ENCODE results near the gene PDYN. TPM values are rescaled to one million over a fixed set of nuclear protein-coding genes. Genes with fewer than 3 reads are reported as not detected.

PDYN gene
- total RNA-seq, 1 experiment from 2014 or later = not detected

DNA sequence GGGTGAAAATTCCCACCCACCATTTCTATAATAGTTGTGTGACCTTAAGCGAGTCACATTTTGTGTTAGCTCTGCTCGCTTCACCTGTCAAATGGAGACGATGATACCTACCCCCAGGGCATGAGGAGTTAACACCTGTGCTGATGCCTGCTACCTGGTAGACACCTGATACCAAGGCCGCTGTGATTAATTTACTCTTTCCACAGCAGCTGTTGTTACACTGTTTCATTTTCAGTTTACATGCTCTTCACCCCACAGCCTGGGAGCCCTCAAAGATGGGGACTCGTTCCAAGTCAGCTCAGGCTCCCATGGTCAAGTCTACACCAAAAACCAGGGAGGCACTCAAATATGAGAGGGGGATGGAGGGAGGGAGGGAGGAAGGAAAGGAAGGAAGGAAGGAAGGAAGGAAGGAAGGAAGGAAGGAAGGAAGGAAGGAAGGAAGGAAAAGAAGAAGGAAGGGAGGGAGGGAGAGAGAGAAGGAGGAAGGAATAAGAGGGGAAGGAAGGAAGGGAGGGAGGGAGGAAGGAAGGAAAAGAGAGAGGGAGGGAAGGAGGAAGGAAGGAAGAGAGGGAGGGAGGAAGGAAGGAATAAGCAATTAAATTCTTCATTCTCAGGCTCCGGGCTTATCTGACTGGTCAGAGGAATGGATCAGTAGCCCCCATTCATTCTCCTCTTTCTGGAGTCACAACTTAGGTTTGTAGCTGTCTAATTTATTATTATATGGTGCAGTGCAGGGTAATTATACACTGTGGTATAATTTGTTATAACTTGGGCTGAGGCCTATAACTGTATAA lies 40.9 kb downstream of the PDYN start:
- peak overlapping the region; percentile 81; the same call in 1 of the 2 replicates for H3K27ac ChIP-seq (ENCODE audit: low read length)
- H3K27me3 ChIP-seq (ENCODE audit: low read length) = no peaks in the 10 kb centered on the region
- H3K4me3 ChIP-seq (ENCODE audit: low read length) = no peak overlapping the region; the same call in 1 of the 2 replicates
- H3K9me3 ChIP-seq (ENCODE audit: low read length) = no peaks in the 10 kb centered on the region
- H3K9me2 ChIP-seq (replicated peaks; ENCODE audit: insufficient read depth, low read length) = no peaks in the 10 kb centered on the region
- H3K4me2 ChIP-seq (ENCODE audit: low read depth, low read length, poor library complexity, severe bottlenecking) = peak overlapping the region; percentile 57
- no peak for DNase-seq
- no peaks in the 10 kb centered on the region for H3K79me2 ChIP-seq (ENCODE audit: low read length)
- H3K36me3 ChIP-seq (ENCODE audit: insufficient read depth, low read length) = no peaks in the 10 kb centered on the region
- H3K9ac ChIP-seq (ENCODE audit: low read length) = no peak overlapping the region
- no peaks in the 10 kb centered on the region for H4K20me1 ChIP-seq (ENCODE audit: insufficient read depth, low read depth, low read length)
- 0 out of 2 replicates have a peak overlapping the region, but pooled peaks have one; percentile 93 for H2AFZ ChIP-seq (ENCODE audit: low read length)
- H3K4me1 ChIP-seq (ENCODE audit: low read length) = peaks cover 30% of the 10 kb centered on the region

GRCh38 chr20:1951436-1952115 lies 42.3 kb downstream of the PDYN start:
- no peak overlapping the region for H3K4me3 ChIP-seq (ENCODE audit: low read length)
- no peaks in the 10 kb centered on the region for H3K9me3 ChIP-seq (ENCODE audit: low read length)
- no peak for DNase-seq
- H2AFZ ChIP-seq (ENCODE audit: low read length) = no peak overlapping the region
- no peaks in the 10 kb centered on the region for H3K27me3 ChIP-seq (ENCODE audit: low read length)
- H3K4me1 ChIP-seq (ENCODE audit: low read length) = peaks cover 30% of the 10 kb centered on the region
- H3K79me2 ChIP-seq (ENCODE audit: low read length) = no peaks in the 10 kb centered on the region
- no peak overlapping the region for H3K4me2 ChIP-seq (ENCODE audit: low read depth, low read length, poor library complexity, severe bottlenecking)
- H3K36me3 ChIP-seq (ENCODE audit: insufficient read depth, low read length) = no peaks in the 10 kb centered on the region
- no peaks in the 10 kb centered on the region for H4K20me1 ChIP-seq (ENCODE audit: insufficient read depth, low read depth, low read length)
- H3K9me2 ChIP-seq (replicated peaks; ENCODE audit: insufficient read depth, low read length) = no peaks in the 10 kb centered on the region
- H3K9ac ChIP-seq (ENCODE audit: low read length) = no peak overlapping the region
- H3K27ac ChIP-seq (ENCODE audit: low read length) = no peak overlapping the region

DNA sequence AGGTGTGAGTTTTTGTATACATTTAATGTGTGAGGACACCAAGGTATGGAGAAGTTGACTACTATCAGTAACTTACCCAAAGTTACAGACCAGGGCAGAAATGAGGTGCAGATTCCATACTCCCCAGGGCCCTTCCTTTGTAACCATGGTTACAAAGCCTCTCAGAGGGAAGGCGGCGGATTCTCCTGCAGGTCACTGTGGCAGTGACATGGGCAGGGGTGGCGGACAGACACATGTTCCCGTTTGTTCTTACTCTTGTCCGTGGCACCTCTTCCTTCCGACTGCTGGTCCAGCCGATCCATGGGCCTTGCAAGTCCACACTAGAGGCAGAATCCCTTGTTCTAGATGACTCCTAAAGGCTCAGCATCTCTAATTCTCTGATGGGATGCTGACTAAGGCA lies 43.0 kb downstream of the PDYN start:
- Histone ChIP-seq H3K9me2 (replicated peaks; ENCODE audit: insufficient read depth, low read length) (no peaks in the 10 kb centered on the region), H3K9ac (ENCODE audit: low read length) (no peak overlapping the region), H3K27me3 (ENCODE audit: low read length) (no peaks in the 10 kb centered on the region), H3K36me3 (ENCODE audit: insufficient read depth, low read length) (no peaks in the 10 kb centered on the region), H3K4me3 (ENCODE audit: low read length) (no peak overlapping the region), H3K4me1 (ENCODE audit: low read length) (peaks cover 30% of the 10 kb centered on the region), H2AFZ (ENCODE audit: low read length) (no peak overlapping the region), H4K20me1 (ENCODE audit: insufficient read depth, low read depth, low read length) (no peaks in the 10 kb centered on the region), H3K4me2 (ENCODE audit: low read depth, low read length, poor library complexity, severe bottlenecking) (no peak overlapping the region), H3K79me2 (ENCODE audit: low read length) (no peaks in the 10 kb centered on the region), H3K27ac (ENCODE audit: low read length) (no peak overlapping the region), H3K9me3 (ENCODE audit: low read length) (no peaks in the 10 kb centered on the region)
- DNase-seq = no peak

DNA sequence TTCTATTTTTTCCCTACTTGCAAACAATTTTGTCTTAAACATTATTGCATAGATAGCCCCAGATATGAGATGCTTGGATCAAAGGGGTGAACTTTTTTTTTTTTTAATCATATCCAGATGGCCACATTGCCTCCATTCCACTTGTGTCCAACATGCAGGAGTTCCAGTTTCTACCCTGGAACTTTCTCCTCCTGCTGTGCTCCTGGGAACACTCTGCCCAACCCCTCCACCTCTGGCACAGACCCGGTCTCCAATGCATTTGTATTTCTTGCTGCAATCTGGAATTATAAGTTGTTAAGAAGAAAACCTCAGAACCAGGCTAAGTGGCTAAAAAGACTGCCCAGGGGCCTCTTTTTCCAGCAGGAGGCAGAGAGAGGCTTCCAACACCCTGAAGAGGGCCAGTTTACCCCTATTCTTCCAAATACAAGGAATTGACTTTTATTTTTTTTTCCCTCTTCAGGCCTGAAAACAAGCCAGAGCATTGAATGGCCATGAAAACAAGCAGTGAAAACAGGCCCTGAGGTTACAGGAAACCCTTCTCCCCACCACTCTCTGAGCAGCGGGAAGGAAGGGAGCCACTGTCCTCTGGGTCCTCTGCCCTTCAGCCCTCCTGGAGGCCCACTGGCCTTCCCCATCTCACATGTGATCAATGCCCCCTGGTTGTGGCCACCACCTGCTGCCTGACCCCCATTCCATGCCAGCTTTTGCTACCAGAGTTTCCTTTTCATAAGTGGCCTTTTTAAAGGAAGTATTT lies 44.3 kb downstream of the PDYN start:
- no peaks in the 10 kb centered on the region for H4K20me1 ChIP-seq (ENCODE audit: insufficient read depth, low read depth, low read length)
- no peak for DNase-seq
- no peak overlapping the region for H3K4me3 ChIP-seq (ENCODE audit: low read length)
- H2AFZ ChIP-seq (ENCODE audit: low read length) = no peak overlapping the region
- H3K27ac ChIP-seq (ENCODE audit: low read length) = no peak overlapping the region
- H3K27me3 ChIP-seq (ENCODE audit: low read length) = no peaks in the 10 kb centered on the region
- H3K79me2 ChIP-seq (ENCODE audit: low read length) = no peaks in the 10 kb centered on the region
- H3K4me1 ChIP-seq (ENCODE audit: low read length) = peaks cover 21% of the 10 kb centered on the region
- no peak overlapping the region for H3K9ac ChIP-seq (ENCODE audit: low read length)
- H3K9me2 ChIP-seq (replicated peaks; ENCODE audit: insufficient read depth, low read length) = no peaks in the 10 kb centered on the region
- no peak overlapping the region for H3K4me2 ChIP-seq (ENCODE audit: low read depth, low read length, poor library complexity, severe bottlenecking)
- H3K36me3 ChIP-seq (ENCODE audit: insufficient read depth, low read length) = no peaks in the 10 kb centered on the region
- no peaks in the 10 kb centered on the region for H3K9me3 ChIP-seq (ENCODE audit: low read length)

DNA sequence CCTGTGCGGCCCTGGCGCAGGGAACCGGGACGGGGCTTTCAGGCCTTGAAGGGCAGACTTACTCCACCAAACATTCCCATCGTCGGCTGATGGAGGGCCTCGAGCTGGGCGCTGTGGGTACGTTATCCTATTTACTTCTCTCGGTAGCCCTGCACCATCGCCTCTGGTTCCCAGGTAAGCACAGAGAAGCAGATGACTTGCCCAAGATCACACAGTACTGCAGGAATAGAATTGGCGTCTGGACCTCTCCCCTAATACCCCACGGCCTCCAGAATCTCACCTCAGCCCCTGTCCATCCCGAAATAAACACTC lies 46.4 kb downstream of the PDYN start:
- Histone ChIP-seq H2AFZ (ENCODE audit: low read length) (no peak overlapping the region), H3K4me3 (ENCODE audit: low read length) (no peak overlapping the region), H3K9me3 (ENCODE audit: low read length) (no peaks in the 10 kb centered on the region), H3K27me3 (ENCODE audit: low read length) (no peaks in the 10 kb centered on the region), H3K4me2 (ENCODE audit: low read depth, low read length, poor library complexity, severe bottlenecking) (no peak overlapping the region), H3K36me3 (ENCODE audit: insufficient read depth, low read length) (no peaks in the 10 kb centered on the region), H4K20me1 (ENCODE audit: insufficient read depth, low read depth, low read length) (no peaks in the 10 kb centered on the region), H3K4me1 (ENCODE audit: low read length) (peaks cover under 1% of the 10 kb centered on the region), H3K79me2 (ENCODE audit: low read length) (no peaks in the 10 kb centered on the region), H3K9ac (ENCODE audit: low read length) (no peak overlapping the region), H3K27ac (ENCODE audit: low read length) (no peak overlapping the region), H3K9me2 (replicated peaks; ENCODE audit: insufficient read depth, low read length) (no peaks in the 10 kb centered on the region)
- DNase-seq = no peak

DNA sequence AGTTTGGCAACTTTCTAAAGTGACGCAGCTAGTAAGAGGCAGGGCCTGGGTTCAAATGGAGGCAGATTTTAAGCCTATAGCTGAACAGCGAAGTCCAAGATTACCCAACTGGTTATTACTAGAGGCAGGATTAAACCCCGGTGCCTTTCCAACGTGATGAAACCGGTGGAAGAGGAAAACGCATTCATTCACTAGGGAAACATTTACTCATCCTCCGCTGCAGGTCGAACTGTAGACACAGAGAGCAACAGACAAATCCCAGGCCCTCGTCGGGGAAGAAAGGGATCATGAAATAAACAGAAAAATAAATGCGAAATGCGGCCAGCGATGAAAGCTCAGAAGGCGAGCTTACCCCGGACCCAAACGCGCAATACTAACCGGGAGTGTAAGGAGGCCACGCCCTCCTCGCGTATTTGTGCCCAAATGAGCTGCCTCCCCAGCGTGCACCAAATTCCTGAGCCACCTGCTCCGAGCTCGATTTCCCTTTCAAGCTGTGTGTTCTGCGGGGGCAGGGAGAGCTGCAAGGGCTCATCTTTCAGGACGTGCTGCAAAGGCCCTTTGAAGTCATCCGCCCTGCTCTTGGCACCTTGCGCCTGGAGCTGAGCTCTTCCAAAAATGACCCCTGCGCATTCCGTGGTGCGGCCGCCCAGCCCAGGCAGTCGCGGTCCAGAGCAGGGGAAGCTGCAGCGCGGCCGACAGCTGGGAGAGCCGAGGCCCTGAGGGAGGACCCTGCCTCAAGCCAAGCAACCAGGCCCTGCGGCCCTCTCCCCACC lies 46.9 kb downstream of the PDYN start:
- H3K27me3 ChIP-seq (ENCODE audit: low read length) = no peaks in the 10 kb centered on the region
- no peaks in the 10 kb centered on the region for H3K36me3 ChIP-seq (ENCODE audit: insufficient read depth, low read length)
- DNase-seq = no peak
- no peaks in the 10 kb centered on the region for H3K79me2 ChIP-seq (ENCODE audit: low read length)
- no peak overlapping the region for H3K4me3 ChIP-seq (ENCODE audit: low read length)
- no peak overlapping the region for H3K9ac ChIP-seq (ENCODE audit: low read length)
- H3K27ac ChIP-seq (ENCODE audit: low read length) = no peak overlapping the region
- no peaks in the 10 kb centered on the region for H3K9me2 ChIP-seq (replicated peaks; ENCODE audit: insufficient read depth, low read length)
- H3K4me2 ChIP-seq (ENCODE audit: low read depth, low read length, poor library complexity, severe bottlenecking) = no peak overlapping the region
- H3K9me3 ChIP-seq (ENCODE audit: low read length) = no peaks in the 10 kb centered on the region
- no peaks in the 10 kb centered on the region for H4K20me1 ChIP-seq (ENCODE audit: insufficient read depth, low read depth, low read length)
- no peak overlapping the region for H2AFZ ChIP-seq (ENCODE audit: low read length)
- no peaks in the 10 kb centered on the region for H3K4me1 ChIP-seq (ENCODE audit: low read length)

GRCh38 chr20:1946442-1946761 lies 47.5 kb downstream of the PDYN start:
- Histone ChIP-seq H3K9ac (ENCODE audit: low read length) (no peak overlapping the region), H3K36me3 (ENCODE audit: insufficient read depth, low read length) (no peaks in the 10 kb centered on the region), H3K4me3 (ENCODE audit: low read length) (no peak overlapping the region), H3K4me2 (ENCODE audit: low read depth, low read length, poor library complexity, severe bottlenecking) (no peak overlapping the region), H4K20me1 (ENCODE audit: insufficient read depth, low read depth, low read length) (no peaks in the 10 kb centered on the region), H3K9me3 (ENCODE audit: low read length) (no peaks in the 10 kb centered on the region), H3K27me3 (ENCODE audit: low read length) (no peaks in the 10 kb centered on the region), H3K9me2 (replicated peaks; ENCODE audit: insufficient read depth, low read length) (no peaks in the 10 kb centered on the region), H3K79me2 (ENCODE audit: low read length) (no peaks in the 10 kb centered on the region), H2AFZ (ENCODE audit: low read length) (no peak overlapping the region), H3K27ac (ENCODE audit: low read length) (no peak overlapping the region), H3K4me1 (ENCODE audit: low read length) (no peaks in the 10 kb centered on the region)
- DNase-seq = no peak

DNA sequence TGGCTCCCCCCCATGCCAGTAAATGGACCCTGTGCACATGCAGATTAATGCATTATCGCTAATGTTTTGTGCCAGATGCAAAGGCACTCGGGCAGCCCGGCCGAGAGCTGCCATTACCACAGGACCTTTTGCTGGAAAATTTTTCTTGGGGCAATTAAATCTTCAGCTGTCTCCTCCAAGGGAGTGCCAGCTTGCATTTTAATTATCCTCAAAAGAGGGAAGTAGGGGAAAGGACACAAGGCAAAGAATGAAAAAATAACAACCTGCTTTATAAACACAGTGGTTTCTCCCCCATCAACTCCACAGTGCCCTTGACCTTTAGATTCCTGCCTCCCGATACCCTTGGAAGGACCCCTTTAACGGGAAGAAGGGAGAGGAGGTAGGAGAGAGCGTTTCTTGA lies 48.2 kb downstream of the PDYN start:
- DNase-seq = no peak
- no peak overlapping the region for H3K4me2 ChIP-seq (ENCODE audit: low read depth, low read length, poor library complexity, severe bottlenecking)
- H3K9me3 ChIP-seq (ENCODE audit: low read length) = no peaks in the 10 kb centered on the region
- H3K4me1 ChIP-seq (ENCODE audit: low read length) = no peaks in the 10 kb centered on the region
- H3K79me2 ChIP-seq (ENCODE audit: low read length) = no peaks in the 10 kb centered on the region
- no peak overlapping the region for H3K9ac ChIP-seq (ENCODE audit: low read length)
- H3K4me3 ChIP-seq (ENCODE audit: low read length) = no peak overlapping the region
- H3K9me2 ChIP-seq (replicated peaks; ENCODE audit: insufficient read depth, low read length) = no peaks in the 10 kb centered on the region
- no peaks in the 10 kb centered on the region for H4K20me1 ChIP-seq (ENCODE audit: insufficient read depth, low read depth, low read length)
- H2AFZ ChIP-seq (ENCODE audit: low read length) = no peak overlapping the region
- H3K27me3 ChIP-seq (ENCODE audit: low read length) = no peaks in the 10 kb centered on the region
- H3K36me3 ChIP-seq (ENCODE audit: insufficient read depth, low read length) = no peaks in the 10 kb centered on the region
- H3K27ac ChIP-seq (ENCODE audit: low read length) = no peak overlapping the region

All from Karpas-422 (cell line).